ENCODE measurements around the gene RIOX2.
"Not testable (repeated sequence)": the region's sequence is repeated elsewhere in the genome, so short reads cannot be mapped to it uniquely, and the experiment has no call there.

The RIOX2 gene

GRCh38 chr3:97928986-97929385 lies 43.2 kb downstream of the RIOX2 start:
- peaks cover 12 to 39% (median 27%) of the 10 kb centered on the region in 5 donors for H3K36me3 ChIP-seq (ENCODE audit: control insufficient read depth in 5 of 5, insufficient read depth in 5 of 5, low read length in 5 of 5)

GRCh38 chr3:97927704-97928103 lies 44.5 kb downstream of the RIOX2 start:
- H3K27ac ChIP-seq (ENCODE audit: low read depth, low read length) = no peak overlapping the region
- H3K4me3 ChIP-seq (ENCODE audit: low read depth in 1 of 5, low read length in 5 of 5) = no peak overlapping the region
- H3K9me3 ChIP-seq (ENCODE audit: control insufficient read depth in 5 of 5, low read length in 5 of 5) = peaks cover 0 to 3% (median 0%) of the 10 kb centered on the region in 5 donors
- H3K4me1 ChIP-seq (ENCODE audit: control insufficient read depth in 5 of 5, insufficient read depth in 5 of 5, low read length in 5 of 5) = peaks cover 0 to 31% (median 7%) of the 10 kb centered on the region in 5 donors
- no peaks in the 10 kb centered on the region for H3K27me3 ChIP-seq (ENCODE audit: control insufficient read depth in 5 of 5, insufficient read depth in 4 of 5, low read length in 5 of 5)
- H3K36me3 ChIP-seq (ENCODE audit: control insufficient read depth in 5 of 5, insufficient read depth in 5 of 5, low read length in 5 of 5) = peaks cover 7 to 34% (median 25%) of the 10 kb centered on the region in 5 donors
- H3K9ac ChIP-seq (ENCODE audit: low read length in 5 of 5) = no peak overlapping the region

More at GRCh38 chr3:97928986-97929385, 43.2 kb downstream of the RIOX2 start:
- Histone ChIP-seq H3K27ac (ENCODE audit: low read depth, low read length) (no peak overlapping the region), H3K4me3 (ENCODE audit: low read depth in 1 of 5, low read length in 5 of 5) (no peak overlapping the region), H3K4me1 (ENCODE audit: control insufficient read depth in 5 of 5, insufficient read depth in 5 of 5, low read length in 5 of 5) (peaks cover 0 to 36% (median 9%) of the 10 kb centered on the region in 5 donors), H3K27me3 (ENCODE audit: control insufficient read depth in 5 of 5, insufficient read depth in 4 of 5, low read length in 5 of 5) (no peaks in the 10 kb centered on the region), H3K9ac (ENCODE audit: low read length in 5 of 5) (no peak overlapping the region), H3K9me3 (ENCODE audit: control insufficient read depth in 5 of 5, low read length in 5 of 5) (peaks cover 0 to 3% (median 0%) of the 10 kb centered on the region in 5 donors)

GRCh38 chr3:97917813-97918536 lies 54.3 kb downstream of the RIOX2 start:
- Histone ChIP-seq H3K9ac (ENCODE audit: low read length in 5 of 5) (peak overlapping the region in 2 of 5 donors; percentile 6 to 43), H3K36me3 (ENCODE audit: control insufficient read depth in 5 of 5, insufficient read depth in 5 of 5, low read length in 5 of 5) (peaks cover 11 to 41% (median 24%) of the 10 kb centered on the region in 5 donors), H3K9me3 (ENCODE audit: control insufficient read depth in 5 of 5, low read length in 5 of 5) (no peaks in the 10 kb centered on the region), H3K27ac (ENCODE audit: low read depth, low read length) (peak overlapping the region; percentile 38), H3K27me3 (ENCODE audit: control insufficient read depth in 5 of 5, insufficient read depth in 4 of 5, low read length in 5 of 5) (no peaks in the 10 kb centered on the region), H3K4me3 (ENCODE audit: low read depth in 1 of 5, low read length in 5 of 5) (no peak overlapping the region), H3K4me1 (ENCODE audit: control insufficient read depth in 5 of 5, insufficient read depth in 5 of 5, low read length in 5 of 5) (peaks cover 5 to 24% (median 10%) of the 10 kb centered on the region in 5 donors)

- Histone ChIP-seq H3K9ac (ENCODE audit: low read length in 5 of 5) (no peak overlapping the region), H3K4me1 (ENCODE audit: control insufficient read depth in 5 of 5, insufficient read depth in 5 of 5, low read length in 5 of 5) (peaks cover 5 to 23% (median 11%) of the 10 kb centered on the region in 5 donors), H3K9me3 (ENCODE audit: control insufficient read depth in 5 of 5, low read length in 5 of 5) (no peaks in the 10 kb centered on the region), H3K36me3 (ENCODE audit: control insufficient read depth in 5 of 5, insufficient read depth in 5 of 5, low read length in 5 of 5) (peaks cover 12 to 43% (median 24%) of the 10 kb centered on the region in 5 donors), H3K27me3 (ENCODE audit: control insufficient read depth in 5 of 5, insufficient read depth in 4 of 5, low read length in 5 of 5) (no peaks in the 10 kb centered on the region), H3K27ac (ENCODE audit: low read depth, low read length) (no peak overlapping the region), H3K4me3 (ENCODE audit: low read depth in 1 of 5, low read length in 5 of 5) (no peak overlapping the region)
These were observed 55.7 kb downstream of the RIOX2 start for GRCh38 chr3:97916576-97916975.

GRCh38 chr3:97914388-97914787 lies 57.8 kb downstream of the RIOX2 start:
- Histone ChIP-seq H3K4me3 (ENCODE audit: low read depth in 1 of 5, low read length in 5 of 5) (no peak overlapping the region), H3K27me3 (ENCODE audit: control insufficient read depth in 5 of 5, insufficient read depth in 4 of 5, low read length in 5 of 5) (no peaks in the 10 kb centered on the region), H3K9ac (ENCODE audit: low read length in 5 of 5) (no peak overlapping the region), H3K9me3 (ENCODE audit: control insufficient read depth in 5 of 5, low read length in 5 of 5) (no peaks in the 10 kb centered on the region), H3K36me3 (ENCODE audit: control insufficient read depth in 5 of 5, insufficient read depth in 5 of 5, low read length in 5 of 5) (peaks cover 12 to 39% (median 21%) of the 10 kb centered on the region in 5 donors), H3K27ac (ENCODE audit: low read depth, low read length) (no peak overlapping the region), H3K4me1 (ENCODE audit: control insufficient read depth in 5 of 5, insufficient read depth in 5 of 5, low read length in 5 of 5) (peaks cover 5 to 27% (median 20%) of the 10 kb centered on the region in 5 donors)

GRCh38 chr3:97911459-97911858 lies 60.8 kb downstream of the RIOX2 start:
- Histone ChIP-seq H3K9me3 (ENCODE audit: control insufficient read depth in 5 of 5, low read length in 5 of 5) (no peaks in the 10 kb centered on the region), H3K36me3 (ENCODE audit: control insufficient read depth in 5 of 5, insufficient read depth in 5 of 5, low read length in 5 of 5) (peaks cover 12 to 31% (median 14%) of the 10 kb centered on the region in 5 donors), H3K9ac (ENCODE audit: low read length in 5 of 5) (peak overlapping the region in 1 of 5 donors; percentile 56), H3K27me3 (ENCODE audit: control insufficient read depth in 5 of 5, insufficient read depth in 4 of 5, low read length in 5 of 5) (no peaks in the 10 kb centered on the region), H3K27ac (ENCODE audit: low read depth, low read length) (peak overlapping the region; percentile 4), H3K4me3 (ENCODE audit: low read depth in 1 of 5, low read length in 5 of 5) (no peak overlapping the region), H3K4me1 (ENCODE audit: control insufficient read depth in 5 of 5, insufficient read depth in 5 of 5, low read length in 5 of 5) (peaks cover 0 to 13% (median 9%) of the 10 kb centered on the region in 5 donors)

- H3K9ac ChIP-seq (ENCODE audit: low read length in 5 of 5) = peak overlapping the region in 1 of 5 donors; percentile 56
- peaks cover 9 to 26% (median 12%) of the 10 kb centered on the region in 5 donors for H3K36me3 ChIP-seq (ENCODE audit: control insufficient read depth in 5 of 5, insufficient read depth in 5 of 5, low read length in 5 of 5)
- no peak overlapping the region for H3K4me3 ChIP-seq (ENCODE audit: low read depth in 1 of 5, low read length in 5 of 5)
- no peaks in the 10 kb centered on the region for H3K27me3 ChIP-seq (ENCODE audit: control insufficient read depth in 5 of 5, insufficient read depth in 4 of 5, low read length in 5 of 5)
- no peaks in the 10 kb centered on the region for H3K9me3 ChIP-seq (ENCODE audit: control insufficient read depth in 5 of 5, low read length in 5 of 5)
- H3K4me1 ChIP-seq (ENCODE audit: control insufficient read depth in 5 of 5, insufficient read depth in 5 of 5, low read length in 5 of 5) = peaks cover 0 to 13% (median 9%) of the 10 kb centered on the region in 5 donors
- peak overlapping the region; percentile 4 for H3K27ac ChIP-seq (ENCODE audit: low read depth, low read length)
These were observed 61.3 kb downstream of the RIOX2 start for GRCh38 chr3:97910931-97911351.

GRCh38 chr3:97910236-97910831 lies 61.9 kb downstream of the RIOX2 start:
- Histone ChIP-seq H3K36me3 (ENCODE audit: control insufficient read depth in 5 of 5, insufficient read depth in 5 of 5, low read length in 5 of 5) (peaks cover 6 to 21% (median 11%) of the 10 kb centered on the region in 5 donors), H3K4me3 (ENCODE audit: low read depth in 1 of 5, low read length in 5 of 5) (peak overlapping the region in 1 of 5 donors; percentile 42), H3K4me1 (ENCODE audit: control insufficient read depth in 5 of 5, insufficient read depth in 5 of 5, low read length in 5 of 5) (peaks cover 0 to 13% (median 9%) of the 10 kb centered on the region in 5 donors)
- not testable (repeated sequence) for H3K9ac ChIP-seq (ENCODE audit: low read length in 5 of 5); H3K9me3 ChIP-seq (ENCODE audit: control insufficient read depth in 5 of 5, low read length in 5 of 5); H3K27me3 ChIP-seq (ENCODE audit: control insufficient read depth in 5 of 5, insufficient read depth in 4 of 5, low read length in 5 of 5); H3K27ac ChIP-seq (ENCODE audit: low read depth, low read length)

- not testable (repeated sequence) for H3K9ac ChIP-seq (ENCODE audit: low read length in 5 of 5); H3K27me3 ChIP-seq (ENCODE audit: control insufficient read depth in 5 of 5, insufficient read depth in 4 of 5, low read length in 5 of 5); H3K4me3 ChIP-seq (ENCODE audit: low read depth in 1 of 5, low read length in 5 of 5); H3K9me3 ChIP-seq (ENCODE audit: control insufficient read depth in 5 of 5, low read length in 5 of 5); H3K27ac ChIP-seq (ENCODE audit: low read depth, low read length)
- H3K36me3 ChIP-seq (ENCODE audit: control insufficient read depth in 5 of 5, insufficient read depth in 5 of 5, low read length in 5 of 5) = peaks cover 5 to 17% (median 11%) of the 10 kb centered on the region in 5 donors
- peaks cover 0 to 13% (median 9%) of the 10 kb centered on the region in 5 donors for H3K4me1 ChIP-seq (ENCODE audit: control insufficient read depth in 5 of 5, insufficient read depth in 5 of 5, low read length in 5 of 5)
These were observed 62.4 kb downstream of the RIOX2 start for GRCh38 chr3:97909830-97910229.
